NCI-H146 (cell line): ENCODE data around the gene ZNF77.
"Not testable (repeated sequence)": the region's sequence is repeated elsewhere in the genome, so short reads cannot be mapped to it uniquely, and the experiment has no call there.

Source experiments
- DNase-seq: peaks from one replicate; lab custom pipeline; 2025; lab: John Stamatoyannopoulos, UW

ZNF77 gene

DNA sequence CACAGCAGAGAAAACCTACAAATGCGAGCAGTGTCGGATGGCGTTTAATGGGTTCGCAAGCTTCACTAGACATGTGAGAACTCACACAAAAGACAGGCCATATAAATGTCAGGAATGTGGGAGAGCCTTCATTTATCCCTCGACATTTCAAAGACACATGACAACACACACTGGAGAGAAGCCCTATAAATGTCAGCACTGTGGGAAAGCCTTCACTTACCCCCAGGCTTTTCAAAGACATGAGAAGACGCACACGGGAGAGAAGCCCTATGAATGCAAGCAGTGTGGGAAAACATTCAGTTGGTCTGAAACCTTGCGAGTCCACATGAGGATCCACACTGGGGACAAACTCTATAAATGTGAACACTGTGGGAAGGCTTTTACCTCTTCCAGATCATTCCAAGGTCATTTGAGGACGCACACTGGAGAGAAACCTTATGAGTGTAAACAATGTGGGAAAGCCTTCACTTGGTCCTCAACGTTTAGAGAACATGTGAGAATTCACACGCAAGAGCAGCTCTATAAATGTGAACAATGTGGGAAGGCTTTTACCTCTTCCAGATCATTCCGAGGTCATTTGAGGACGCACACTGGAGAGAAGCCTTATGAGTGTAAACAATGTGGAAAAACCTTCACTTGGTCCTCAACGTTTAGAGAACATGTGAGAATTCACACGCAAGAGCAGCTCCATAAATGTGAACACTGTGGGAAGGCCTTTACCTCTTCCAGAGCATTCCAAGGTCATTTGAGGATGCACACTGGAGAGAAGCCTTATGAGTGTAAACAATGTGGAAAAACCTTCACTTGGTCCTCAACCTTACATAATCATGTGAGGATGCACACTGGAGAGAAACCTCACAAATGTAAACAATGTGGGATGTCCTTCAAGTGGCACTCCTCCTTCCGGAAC, 27.2 kb downstream of the ZNF77 start:
- DNase-seq: no peak

DNA sequence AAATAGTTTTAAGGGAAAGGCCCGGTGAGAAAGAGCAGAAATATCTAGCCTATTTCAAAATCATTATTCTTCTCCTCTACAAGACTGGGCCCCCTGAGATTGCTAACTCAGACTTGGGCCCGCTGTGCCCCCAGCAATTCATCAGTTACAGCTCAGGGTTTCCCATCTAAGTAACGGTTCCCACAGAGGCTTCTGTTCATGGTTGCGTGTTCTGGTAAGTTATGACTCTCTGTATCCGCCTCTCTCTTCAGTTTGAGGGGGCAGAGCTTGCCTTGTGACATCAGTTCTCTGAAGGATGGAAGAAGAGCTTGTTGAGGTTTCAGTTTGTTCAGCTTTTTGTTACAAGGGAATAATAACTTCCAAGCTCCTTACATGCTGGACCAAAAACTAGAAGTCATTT, 32.5 kb downstream of the ZNF77 start:
- DNase-seq: no peak

DNA sequence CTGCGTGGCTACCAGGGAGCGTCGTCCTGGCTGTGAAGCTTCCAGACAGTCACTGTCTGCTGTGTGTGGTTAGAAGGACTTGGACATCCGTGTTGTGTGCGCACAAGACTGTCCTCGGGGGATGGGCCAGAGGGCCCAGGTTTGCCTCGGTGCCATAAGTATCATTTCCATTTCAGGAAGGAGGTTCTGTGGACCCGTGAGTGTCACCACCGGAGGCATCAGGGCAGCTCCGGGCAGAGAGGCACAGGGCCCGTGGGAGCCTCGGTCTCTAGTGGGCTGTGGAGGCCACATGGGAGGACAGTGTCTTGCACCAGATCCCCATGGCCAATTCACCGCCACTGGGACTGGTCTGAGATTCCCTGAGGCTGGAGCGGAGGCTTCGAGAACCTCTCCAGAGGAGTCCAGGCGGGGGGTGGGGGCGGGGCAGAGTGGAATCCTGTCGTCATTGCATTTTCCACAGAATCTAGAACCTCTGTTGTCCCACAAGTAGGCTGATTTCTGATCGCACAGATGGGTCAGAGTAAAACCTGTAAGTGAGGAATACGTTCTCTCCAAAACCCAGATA, 38.1 kb downstream of the ZNF77 start:
- DNase-seq: no peak

DNA sequence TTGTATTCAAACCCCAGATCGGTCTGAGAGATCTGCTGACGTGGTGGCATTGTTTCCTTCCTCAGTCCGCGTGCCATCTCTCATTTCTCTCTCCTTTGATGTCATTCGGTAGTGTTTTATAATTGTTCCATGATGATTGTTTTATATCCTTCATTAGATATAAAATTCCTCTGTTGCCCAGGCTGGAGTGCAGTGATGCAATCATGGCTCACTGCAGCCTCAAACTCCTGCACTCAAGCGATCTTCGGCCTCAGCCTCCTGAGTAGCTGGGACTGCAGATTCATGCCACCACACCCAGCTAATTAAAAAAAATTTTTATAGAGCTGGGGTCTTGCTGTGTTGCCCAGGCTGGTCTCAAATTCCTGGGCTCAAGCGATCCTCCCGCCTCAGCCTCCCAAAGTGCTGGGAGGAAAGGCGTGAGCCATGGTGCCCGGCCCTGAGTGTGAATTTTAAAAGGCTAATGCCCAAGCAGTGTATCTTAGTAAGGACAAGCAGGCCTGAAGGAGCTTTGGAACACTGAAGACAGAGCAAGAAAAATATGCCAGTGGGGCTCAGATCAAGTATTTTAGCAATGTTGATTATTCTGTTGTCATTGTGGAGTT, 38.8 kb downstream of the ZNF77 start:
- DNase-seq: no peak

DNA sequence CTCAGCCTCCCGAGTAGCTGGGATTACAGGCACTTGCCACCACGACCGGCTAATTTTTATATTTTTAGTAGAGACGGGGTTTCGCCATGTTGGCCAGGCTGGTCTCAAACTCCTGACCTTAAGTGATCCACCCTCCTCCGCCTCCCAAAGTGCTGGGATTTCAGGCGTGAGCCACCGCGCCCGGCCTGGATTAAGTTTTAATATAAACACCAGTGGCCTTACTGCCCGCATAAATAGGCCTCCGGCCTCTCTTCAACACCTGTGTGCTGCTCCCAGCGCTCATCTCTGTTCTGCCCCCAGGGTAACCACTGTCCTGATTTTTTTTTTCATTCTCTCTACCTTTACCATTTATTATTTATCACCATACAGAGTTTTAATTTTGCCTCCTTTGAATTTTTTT, 41.4 kb downstream of the ZNF77 start:
- DNase-seq: not testable (repeated sequence)

DNA sequence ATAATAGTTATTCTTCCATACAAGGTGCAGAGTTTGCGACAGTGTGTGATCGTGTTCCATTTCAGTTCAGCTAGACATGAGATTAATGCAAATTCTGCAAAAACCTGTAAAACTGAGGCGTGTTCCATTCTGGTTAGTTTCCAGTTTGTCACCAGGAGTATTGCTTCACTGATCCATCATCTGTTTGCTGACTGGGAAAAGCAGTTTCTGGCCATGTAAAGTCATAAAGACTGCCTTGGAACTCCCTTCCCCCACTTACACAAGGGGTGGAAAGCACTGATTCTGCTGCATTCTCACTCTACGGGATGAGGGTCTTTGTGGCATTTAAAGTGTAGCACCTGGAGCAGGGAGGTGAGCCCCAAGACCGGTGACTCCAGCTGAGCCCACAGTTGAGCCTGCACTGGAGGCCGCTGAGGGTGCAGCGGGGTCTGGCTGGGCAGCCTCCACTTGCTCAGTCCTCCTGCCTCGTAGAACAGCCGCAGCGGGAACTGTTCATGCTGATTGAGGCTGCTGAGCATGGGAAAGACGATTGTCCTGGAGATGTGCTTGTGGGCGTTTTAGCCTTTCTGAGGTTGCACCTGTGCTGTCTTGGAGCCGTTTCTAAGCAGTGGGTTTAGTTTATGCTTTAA, 42.1 kb downstream of the ZNF77 start:
- DNase-seq: no peak

DNA sequence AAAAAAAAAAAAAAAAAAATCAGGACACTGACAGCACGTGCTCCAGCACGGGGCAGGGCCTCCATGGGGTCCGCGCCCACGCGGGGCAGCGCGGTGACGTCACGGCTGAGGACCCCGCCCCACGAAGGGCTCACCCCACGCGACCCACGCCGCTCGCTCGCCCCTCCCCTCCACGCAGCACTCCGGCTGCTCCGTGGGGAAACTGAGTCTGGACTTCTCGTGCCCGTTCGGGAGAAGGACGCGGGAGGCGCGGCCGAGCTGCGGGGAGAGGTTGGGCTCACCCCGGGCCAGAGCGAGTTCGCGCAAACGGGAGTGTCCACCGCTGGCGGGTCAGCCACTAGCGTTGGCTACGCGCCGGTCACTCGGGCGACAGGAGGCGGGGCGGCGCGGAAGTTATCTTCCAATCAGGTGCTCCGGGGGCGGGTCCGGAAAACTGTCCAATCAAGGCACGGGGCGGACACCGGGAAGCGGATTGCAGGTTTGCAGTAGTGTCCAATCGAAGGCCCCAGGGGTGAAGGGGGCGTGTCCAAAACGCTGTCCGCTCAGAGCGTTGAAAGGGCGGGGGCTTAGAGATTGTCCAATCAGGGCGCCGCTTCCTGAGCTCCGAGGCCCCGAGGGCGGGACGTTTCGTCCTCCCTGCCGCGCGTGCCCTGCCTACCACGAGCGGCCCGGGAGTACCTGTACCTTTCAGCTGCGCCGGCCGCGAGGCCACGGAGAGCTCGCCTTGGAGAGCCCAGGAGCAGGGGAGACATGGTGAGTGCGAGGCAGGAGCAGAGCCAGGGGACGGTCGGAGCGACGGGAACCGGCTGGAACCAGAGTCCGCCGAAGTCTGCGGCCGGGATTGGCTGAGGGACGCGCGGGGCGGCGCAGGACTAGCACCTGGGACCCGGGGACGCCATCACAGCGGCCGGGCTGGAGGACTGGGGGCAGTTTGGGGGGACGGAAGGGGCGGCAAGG, 44.2 kb downstream of the ZNF77 start, which contains the start of gene ZNF57:
Gene ZNF57, plus strand, starts transcription at position 633 of the 957 bp plus-strand sequence. Its CDS starts 118 bp downstream, at position 751.
- DNase-seq: peak; percentile 98

DNA sequence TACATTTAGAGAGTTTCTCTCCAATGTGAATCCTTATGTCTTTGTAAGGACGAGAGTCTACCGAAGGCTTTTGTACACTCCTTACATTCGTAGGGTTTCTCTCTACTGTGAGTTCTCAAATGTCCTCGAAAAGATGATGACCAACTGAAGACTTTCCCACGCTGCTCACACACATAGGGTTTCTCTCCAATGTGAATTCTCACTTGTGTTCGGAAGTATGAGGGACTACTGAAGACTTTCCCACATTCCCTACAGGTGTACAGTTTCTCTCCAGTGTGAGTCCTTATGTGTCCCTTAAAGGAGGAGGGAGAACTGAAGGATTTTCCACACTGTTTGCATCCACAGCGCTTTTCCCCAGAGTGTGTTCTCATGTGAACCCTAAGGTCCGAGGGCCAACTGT, 48.1 kb downstream of the ZNF77 start:
- no peak for DNase-seq

DNA sequence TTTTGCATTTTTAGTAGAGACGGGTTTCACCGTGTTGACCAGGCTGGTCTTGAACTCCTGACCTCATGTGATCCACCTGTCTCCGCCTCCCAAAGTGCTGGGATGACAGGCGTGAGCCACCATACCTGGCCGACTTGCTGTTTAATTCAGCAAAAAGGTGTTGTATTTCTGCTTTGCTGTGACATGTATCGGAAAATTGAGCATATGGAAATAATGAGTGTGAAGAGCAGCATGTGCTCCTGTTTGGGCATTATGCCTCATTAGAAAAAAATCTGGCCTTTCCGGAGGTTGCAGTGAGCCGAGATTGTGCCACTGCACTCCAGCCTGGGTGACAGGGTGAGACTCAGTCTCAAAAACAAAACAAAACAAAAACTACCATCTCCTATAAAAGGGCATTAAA, 54.2 kb downstream of the ZNF77 start:
- not testable (repeated sequence) for DNase-seq

DNA sequence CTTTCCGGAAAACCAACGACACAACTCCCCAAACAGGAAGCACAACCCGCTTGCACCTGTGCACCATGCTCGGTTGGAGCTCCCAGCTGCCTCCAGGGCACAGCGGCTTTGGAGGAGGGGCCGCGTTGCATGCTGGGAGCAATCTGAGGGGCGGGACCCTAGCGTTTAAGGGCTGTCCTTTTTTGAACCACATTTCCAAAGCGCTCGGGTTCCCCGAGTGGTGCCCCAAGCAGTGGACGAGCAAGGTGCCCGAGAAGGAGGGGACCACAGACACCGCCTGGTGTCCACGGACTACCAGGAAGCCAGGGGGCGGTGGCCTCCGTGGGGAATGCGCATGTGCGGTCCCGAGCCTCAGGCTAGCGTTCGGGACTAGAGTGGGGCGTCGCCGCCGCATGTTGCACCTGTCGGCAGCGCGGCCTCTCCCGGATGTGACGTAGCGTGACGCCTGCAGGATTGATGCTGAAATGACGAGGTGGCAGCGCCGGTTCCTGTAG, 56.0 kb downstream of the ZNF77 start:
- DNase-seq: peak; percentile 95

DNA sequence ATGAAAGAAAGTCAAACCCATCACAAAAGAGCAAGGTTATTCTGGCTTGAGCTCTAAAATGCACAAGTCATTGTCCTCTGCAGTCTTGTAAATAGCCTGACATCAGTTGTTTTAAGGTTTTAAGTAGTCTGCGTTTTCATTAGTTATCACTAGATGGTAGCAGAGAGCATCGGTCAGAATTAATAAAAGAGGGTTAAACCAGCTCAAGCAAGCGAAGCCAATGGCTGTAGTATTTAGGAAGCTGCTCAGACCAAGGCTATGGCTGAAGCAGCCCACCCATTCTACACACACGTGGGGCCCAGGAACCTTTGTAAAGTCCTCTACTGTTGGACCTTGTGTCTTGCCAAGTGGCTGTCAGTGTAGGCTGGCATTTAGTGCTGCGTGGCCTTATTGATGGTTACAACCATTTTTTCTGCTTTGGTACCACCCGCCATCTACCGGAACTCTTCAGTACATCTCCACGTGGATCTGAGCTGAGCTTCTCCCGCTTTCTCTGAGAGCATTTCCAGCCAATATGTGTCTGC, 57.3 kb downstream of the ZNF77 start:
- peak; percentile 84 for DNase-seq

DNA sequence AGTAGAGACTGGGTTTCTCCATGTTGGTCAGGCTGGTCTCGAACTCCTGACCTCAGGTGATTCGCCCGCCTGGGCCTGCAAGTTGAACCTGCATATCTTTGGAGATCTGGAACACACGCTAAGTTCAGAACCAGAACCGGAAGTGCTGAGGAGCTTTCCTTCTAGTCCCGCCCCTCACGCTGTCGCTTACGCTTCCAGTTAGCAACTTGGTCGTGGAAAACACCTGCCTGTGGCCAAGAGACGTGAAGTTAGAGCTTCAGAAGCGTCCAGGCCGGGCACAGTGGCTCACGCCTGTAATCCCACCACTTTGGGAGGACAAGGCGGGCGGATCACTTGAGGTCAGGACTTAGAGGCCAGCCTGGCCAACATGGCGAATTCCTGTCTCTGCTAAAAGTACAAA, 59.0 kb downstream of the ZNF77 start:
- DNase-seq: no peak

DNA sequence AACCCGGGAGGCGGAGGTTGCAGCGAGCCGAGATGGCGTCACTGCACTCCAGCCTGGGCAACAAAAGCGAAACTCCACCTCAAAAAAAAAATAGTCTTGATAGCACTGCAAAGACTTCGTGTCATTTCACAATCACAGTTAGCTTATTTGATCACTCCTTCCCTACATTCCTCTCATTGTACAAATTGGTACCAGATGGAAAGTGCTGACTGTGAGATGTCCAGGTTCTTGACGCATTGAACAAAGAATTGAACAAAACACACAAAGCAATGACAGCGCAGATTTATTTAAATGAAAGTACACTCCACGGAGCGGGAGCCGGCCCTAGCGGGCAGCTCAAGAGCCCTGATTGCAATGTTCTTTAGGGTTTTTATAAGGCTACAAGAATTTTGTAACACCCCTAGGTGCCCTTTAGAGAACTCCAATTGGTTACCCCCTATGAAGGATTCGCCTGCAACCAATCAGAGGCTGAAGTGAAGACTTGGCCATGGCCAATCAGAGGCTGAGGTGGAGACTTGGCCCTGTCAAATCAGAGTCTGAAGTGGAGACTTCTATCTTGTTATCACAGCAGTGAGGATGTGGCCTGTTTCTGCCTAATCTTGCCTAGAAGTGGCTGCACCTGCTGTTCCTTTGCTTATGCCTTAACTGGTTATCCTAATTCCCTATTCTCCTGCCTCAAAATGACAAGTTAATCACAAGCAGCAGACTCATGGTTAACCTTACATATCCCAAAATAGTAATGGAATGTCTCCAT, 60.9 kb downstream of the ZNF77 start:
- no peak for DNase-seq
